C4-2B (cell line): ENCODE results near the gene TIMM17A.

ENCODE experiments used
- CTCF ChIP-seq: fragments of 450-650 bp; conservative IDR thresholded peaks from 2 replicates; pipeline ENCODE4 v1.5.1; 2017; ENCODE audit warnings: mild to moderate bottlenecking
- ZFX ChIP-seq: fragments of 450-650 bp; IDR thresholded peaks from 2 replicates; pipeline ENCODE4 v1.6.1; 2017

- TF ChIP-seq ZFX (no peak), CTCF (no peak)
These were observed 21.4 kb upstream of the TIMM17A start for GRCh38 chr1:201933840-201934430.
